ENCODE data around the gene TXNDC11.

The TXNDC11 gene

GRCh38 chr16:11689031-11689840 is 53.4 kb downstream of the TXNDC11 start:
- TF ChIP-seq CTCF (IDR thresholded peaks at IDR 0.05; ENCODE audit: low read depth, low read length) (no peak), MYC (IDR thresholded peaks at IDR 0.05; ENCODE audit: low read depth, low read length) (no peak), POLR2A (IDR thresholded peaks at IDR 0.05; ENCODE audit: extremely low read depth, insufficient read length) (no peak), MAX (IDR thresholded peaks at IDR 0.05; ENCODE audit: low read depth, low read length) (no peak)
- DNase-seq (ENCODE audit: low read depth), result no peak
- no peak overlapping the region for H3K4me3 ChIP-seq (ENCODE audit: low read depth, low read length)

- DNase-seq (ENCODE audit: low read depth), result no peak
- no peak for TF ChIP-seq POLR2A (IDR thresholded peaks at IDR 0.05; ENCODE audit: extremely low read depth, insufficient read length)
- TF ChIP-seq MAX (IDR thresholded peaks at IDR 0.05; ENCODE audit: low read depth, low read length), result no peak
- no peak for TF ChIP-seq MYC (IDR thresholded peaks at IDR 0.05; ENCODE audit: low read depth, low read length)
- TF ChIP-seq CTCF (IDR thresholded peaks at IDR 0.05; ENCODE audit: low read depth, low read length), result no peak
- H3K4me3 ChIP-seq (ENCODE audit: low read depth, low read length), result no peak overlapping the region
These were observed 54.2 kb downstream of the TXNDC11 start for GRCh38 chr16:11688520-11688886.

GRCh38 chr16:11687601-11688519 is 54.8 kb downstream of the TXNDC11 start:
- no peak for DNase-seq (ENCODE audit: low read depth)
- no peak overlapping the region for H3K4me3 ChIP-seq (ENCODE audit: low read depth, low read length)
- TF ChIP-seq MYC (IDR thresholded peaks at IDR 0.05; ENCODE audit: low read depth, low read length), result no peak
- no peak for TF ChIP-seq CTCF (IDR thresholded peaks at IDR 0.05; ENCODE audit: low read depth, low read length)
- no peak for TF ChIP-seq POLR2A (IDR thresholded peaks at IDR 0.05; ENCODE audit: extremely low read depth, insufficient read length)
- no peak for TF ChIP-seq MAX (IDR thresholded peaks at IDR 0.05; ENCODE audit: low read depth, low read length)

- no peak for TF ChIP-seq MAX (IDR thresholded peaks at IDR 0.05; ENCODE audit: low read depth, low read length)
- TF ChIP-seq CTCF (IDR thresholded peaks at IDR 0.05; ENCODE audit: low read depth, low read length), result no peak
- TF ChIP-seq MYC (IDR thresholded peaks at IDR 0.05; ENCODE audit: low read depth, low read length), result no peak
- no peak for TF ChIP-seq POLR2A (IDR thresholded peaks at IDR 0.05; ENCODE audit: extremely low read depth, insufficient read length)
- DNase-seq (ENCODE audit: low read depth), result no peak
- H3K4me3 ChIP-seq (ENCODE audit: low read depth, low read length), result no peak overlapping the region
These were observed 55.8 kb downstream of the TXNDC11 start for GRCh38 chr16:11686713-11687380.

GRCh38 chr16:11685844-11686618 is 56.6 kb downstream of the TXNDC11 start:
- no peak overlapping the region for H3K4me3 ChIP-seq (ENCODE audit: low read depth, low read length)
- no peak for TF ChIP-seq POLR2A (IDR thresholded peaks at IDR 0.05; ENCODE audit: extremely low read depth, insufficient read length)
- no peak for TF ChIP-seq MAX (IDR thresholded peaks at IDR 0.05; ENCODE audit: low read depth, low read length)
- no peak for TF ChIP-seq CTCF (IDR thresholded peaks at IDR 0.05; ENCODE audit: low read depth, low read length)
- no peak for TF ChIP-seq MYC (IDR thresholded peaks at IDR 0.05; ENCODE audit: low read depth, low read length)
- DNase-seq (ENCODE audit: low read depth), result no peak

Data from NB4 (cell line).